Measurements from ENCODE around the gene CA12.

DNA sequence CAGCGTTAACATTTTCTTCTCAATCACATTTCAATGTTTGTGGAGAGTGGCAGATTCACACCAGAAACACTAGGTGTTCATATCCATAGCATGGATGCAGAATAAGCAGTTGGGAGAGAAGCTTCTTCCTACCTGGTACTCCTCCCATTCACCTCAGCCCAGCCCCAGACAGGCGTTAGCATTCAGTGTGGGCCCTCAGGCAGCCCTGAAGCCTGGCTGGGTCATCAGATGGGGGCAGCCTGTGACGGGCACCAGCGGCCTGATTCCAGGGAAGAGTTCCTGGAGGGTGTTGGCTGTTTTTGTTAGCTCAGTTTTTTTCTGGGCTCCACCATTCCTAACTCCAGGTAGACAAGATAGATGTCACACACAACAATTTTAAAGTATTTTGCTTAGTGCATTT lies 73.2 kb downstream of the CA12 start:
- no peak for TF ChIP-seq POLR2A (IDR thresholded peaks at IDR 0.05)
- TF ChIP-seq, protein P1, sequence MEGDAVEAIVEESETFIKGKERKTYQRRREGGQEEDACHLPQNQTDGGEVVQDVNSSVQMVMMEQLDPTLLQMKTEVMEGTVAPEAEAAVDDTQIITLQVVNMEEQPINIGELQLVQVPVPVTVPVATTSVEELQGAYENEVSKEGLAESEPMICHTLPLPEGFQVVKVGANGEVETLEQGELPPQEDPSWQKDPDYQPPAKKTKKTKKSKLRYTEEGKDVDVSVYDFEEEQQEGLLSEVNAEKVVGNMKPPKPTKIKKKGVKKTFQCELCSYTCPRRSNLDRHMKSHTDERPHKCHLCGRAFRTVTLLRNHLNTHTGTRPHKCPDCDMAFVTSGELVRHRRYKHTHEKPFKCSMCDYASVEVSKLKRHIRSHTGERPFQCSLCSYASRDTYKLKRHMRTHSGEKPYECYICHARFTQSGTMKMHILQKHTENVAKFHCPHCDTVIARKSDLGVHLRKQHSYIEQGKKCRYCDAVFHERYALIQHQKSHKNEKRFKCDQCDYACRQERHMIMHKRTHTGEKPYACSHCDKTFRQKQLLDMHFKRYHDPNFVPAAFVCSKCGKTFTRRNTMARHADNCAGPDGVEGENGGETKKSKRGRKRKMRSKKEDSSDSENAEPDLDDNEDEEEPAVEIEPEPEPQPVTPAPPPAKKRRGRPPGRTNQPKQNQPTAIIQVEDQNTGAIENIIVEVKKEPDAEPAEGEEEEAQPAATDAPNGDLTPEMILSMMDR (IDR thresholded peaks at IDR 0.05): no peak
